HG02852 (cell line): ENCODE data around the gene RETN.

Experiments used
- ATAC-seq: cut with Tn5 transposase; IDR thresholded peaks from one replicate; pipeline ENCODE4 v1.9.1; 2021; ENCODE audit warnings: mild to moderate bottlenecking, moderate library complexity; ENCODE audit not compliant: unreplicated experiment

RETN gene

DNA sequence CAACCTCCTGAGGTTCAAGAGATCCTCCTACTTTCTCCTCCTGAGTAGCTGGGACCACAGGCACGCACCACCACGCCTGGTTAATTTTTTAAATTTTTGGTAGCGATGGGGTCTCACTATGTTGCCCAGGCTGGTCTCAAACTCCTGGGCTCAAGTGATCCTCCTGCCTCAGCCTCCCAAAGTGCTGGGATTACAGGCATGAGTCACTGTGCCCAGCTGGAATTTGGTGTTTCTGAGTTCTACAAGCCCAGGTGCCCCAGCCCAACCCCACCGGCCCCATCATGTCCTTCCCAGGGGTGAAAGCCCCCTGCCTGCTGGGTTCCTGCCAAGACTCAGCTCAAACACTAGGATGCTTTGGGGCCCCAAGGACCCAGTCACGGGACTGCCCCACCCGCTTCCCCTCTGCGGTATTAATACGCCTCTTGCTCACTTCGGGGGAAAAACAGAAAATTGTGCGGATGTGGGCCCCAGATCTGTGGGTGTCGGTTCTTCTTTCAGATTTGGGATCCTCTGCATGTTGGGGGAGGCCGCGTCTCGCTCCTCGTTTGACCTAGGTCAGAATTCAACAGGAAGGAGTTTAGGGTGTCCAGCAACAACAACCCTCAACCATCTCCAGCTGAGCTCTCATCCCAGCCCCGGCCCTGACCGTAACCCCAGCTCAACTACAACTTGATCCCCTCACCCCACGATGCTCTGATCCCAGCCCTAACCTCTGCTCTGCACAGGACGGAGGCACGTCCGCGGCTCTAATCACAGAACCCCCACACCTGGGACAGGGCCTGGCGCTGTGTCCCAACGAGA, 36.7 kb downstream of the RETN start:
- ATAC-seq: peak; percentile 55

DNA sequence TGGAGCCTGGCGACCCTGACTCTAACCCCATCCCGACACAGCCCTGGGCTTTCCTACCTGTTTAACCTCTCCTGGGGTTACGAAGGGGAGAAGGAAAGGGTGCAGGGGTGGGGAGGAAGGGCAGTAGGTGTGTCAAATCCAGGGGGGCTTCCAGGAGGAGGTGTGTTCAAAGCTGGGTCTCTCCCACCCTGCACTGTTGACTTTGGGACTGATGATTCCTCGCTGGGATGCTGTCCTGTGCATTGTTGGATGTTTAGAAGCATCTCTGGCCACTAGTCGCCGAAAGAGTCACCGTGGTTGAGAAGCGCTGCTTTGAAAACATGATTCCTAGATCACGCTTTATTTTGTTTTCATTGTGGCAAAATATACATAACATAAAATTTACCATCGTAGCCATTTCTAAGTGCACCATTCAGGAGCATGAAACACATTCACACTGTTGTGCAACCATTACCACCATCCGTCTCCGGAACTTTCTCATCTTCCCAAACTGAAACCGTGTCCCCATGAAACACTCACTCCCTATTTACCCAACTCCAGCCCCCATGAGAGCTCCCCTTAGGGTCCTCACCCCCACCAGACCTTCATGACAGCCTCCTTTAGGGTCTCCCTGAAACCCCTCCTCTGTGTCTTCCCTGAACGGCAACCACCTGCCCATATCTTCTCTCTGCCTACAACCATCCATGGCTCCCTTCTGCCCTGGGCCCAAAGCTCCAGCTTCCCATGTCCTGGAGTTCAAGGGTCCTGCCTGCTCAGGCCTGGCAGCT, 37.5 kb downstream of the RETN start:
- ATAC-seq: no peak

DNA sequence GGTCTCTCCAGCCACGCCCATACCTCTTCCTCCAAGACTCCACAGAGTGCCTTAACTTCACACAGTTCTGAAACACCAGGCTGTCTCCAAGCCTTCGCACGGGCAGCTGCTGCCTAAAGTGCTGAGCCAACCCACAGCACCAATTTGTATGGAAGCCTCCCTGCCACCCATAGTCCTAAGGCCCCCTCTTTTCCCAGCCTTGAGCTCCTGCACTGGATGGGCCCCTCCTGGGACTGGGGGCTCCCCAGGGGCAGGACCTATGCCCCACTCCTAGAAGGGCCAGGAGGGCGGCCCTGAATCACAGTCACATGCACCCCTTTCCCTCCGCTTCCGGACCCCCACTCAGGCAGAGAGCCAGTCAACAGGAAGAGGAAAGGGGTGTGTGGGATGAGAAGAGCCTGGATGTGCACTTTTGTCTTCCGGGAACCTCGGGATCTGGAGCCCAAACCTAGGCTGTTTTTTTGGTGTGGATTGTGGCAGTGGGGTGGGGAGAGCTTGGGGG, 38.2 kb downstream of the RETN start:
- no peak for ATAC-seq

DNA sequence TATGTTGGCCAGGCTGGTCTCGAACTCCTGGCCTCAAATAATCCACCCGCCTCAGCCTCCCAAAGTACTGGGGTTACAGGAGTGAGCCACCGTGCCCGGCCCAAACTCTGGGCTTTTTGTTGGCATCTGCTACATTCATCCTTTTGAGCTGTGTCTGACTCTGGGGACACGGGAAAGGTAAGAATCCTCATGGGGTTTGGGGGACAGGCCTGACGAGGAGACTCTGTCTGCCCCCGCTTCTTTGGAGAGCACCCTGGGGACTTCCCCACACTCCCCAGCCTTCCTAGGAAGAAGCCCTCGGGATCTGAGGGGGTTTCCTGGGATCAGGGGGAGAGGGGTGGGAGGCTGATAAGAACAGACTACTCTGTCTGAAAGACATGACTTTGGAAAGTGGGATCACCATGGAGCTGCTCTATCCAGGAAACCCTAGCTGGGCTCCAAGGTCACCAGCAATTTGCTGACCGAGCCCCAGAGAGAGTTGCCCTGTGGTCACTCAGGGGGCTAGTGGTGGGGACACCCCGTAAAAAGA, 41.1 kb downstream of the RETN start:
- ATAC-seq: no peak

DNA sequence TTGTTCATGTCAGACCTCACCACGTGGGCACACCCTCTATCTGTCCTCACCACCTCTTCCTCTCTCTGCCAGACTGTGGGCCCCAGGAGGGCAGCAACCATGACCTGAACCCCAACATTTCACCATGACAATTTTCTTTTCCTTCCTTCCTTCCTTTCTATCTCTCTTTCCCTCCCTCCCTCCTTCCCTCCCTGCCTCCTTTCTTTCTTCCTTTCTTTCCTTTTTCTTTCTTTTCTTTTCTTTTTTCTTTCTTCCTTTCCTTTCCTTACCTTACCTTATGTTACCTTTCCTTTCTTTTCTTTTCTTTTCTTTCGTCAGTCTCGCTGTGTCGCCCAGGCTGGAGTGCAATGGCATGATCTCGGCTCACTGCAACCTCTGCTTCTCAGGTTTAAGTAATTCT, 41.8 kb downstream of the RETN start:
- no peak for ATAC-seq

DNA sequence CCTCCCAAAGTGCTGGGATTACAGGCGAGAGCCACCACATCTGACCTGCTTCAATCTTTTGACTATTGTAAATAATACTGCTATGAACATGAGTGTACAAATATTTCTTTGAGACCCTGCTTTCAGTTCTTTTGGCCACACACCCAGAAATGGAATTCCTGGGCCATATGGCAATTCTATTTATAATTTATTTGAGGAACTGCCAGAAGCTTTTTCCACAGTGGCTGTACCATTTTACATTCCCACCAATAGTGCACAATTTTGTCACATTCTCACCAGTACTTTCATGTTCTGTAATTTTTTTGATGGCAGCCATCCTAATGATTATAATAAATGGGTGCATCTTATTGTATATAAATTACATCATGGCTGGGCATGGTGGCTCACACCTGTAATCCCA, 46.8 kb downstream of the RETN start:
- ATAC-seq: no peak

DNA sequence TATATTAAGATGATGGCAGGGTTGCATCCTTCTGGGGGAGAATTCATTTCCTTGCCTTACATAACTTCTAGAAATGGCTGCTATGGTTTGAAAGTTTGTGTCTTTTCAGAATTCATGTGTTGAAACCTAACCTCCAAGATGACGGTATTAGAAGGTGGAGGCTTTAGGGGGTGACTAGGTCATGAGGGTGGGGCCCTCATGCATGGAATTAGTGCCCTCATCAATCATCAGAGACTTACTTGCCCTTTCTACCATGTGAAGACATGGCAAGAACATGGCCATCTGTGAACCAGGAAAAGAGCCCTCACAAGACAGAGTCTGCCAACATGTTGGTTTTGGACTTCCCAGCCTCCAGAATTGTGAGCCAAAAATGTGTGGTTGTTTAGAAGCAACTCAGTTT, 47.9 kb downstream of the RETN start:
- no peak for ATAC-seq

DNA sequence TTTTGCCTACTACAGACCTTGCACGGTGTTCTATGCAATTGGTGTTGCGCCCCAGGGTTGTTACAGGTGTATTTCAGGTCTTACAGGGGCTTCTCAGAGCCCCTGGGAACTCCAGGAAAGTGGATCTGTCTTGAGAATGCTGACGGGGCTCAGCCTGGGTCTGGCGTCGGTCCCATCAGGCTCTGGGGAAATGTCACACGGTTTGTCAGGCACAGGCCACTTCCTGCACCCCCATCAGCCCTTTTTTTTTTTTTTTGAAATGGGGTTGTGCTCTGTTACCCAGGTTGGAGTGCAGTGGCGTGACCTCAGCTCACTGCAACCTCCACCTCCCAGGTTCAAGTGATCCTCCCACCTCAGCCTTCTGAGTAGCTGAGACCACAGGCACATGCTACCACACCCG, 49.8 kb downstream of the RETN start:
- no peak for ATAC-seq
